ENCODE measurements around the gene AQP12A.
"Not testable (repeated sequence)": the region's sequence is repeated elsewhere in the genome, so short reads cannot be mapped to it uniquely, and the experiment has no call there.

GRCh38 chr2:240699835-240700234 is 8.2 kb downstream of the AQP12A start:
- TF ChIP-seq, protein P1, sequence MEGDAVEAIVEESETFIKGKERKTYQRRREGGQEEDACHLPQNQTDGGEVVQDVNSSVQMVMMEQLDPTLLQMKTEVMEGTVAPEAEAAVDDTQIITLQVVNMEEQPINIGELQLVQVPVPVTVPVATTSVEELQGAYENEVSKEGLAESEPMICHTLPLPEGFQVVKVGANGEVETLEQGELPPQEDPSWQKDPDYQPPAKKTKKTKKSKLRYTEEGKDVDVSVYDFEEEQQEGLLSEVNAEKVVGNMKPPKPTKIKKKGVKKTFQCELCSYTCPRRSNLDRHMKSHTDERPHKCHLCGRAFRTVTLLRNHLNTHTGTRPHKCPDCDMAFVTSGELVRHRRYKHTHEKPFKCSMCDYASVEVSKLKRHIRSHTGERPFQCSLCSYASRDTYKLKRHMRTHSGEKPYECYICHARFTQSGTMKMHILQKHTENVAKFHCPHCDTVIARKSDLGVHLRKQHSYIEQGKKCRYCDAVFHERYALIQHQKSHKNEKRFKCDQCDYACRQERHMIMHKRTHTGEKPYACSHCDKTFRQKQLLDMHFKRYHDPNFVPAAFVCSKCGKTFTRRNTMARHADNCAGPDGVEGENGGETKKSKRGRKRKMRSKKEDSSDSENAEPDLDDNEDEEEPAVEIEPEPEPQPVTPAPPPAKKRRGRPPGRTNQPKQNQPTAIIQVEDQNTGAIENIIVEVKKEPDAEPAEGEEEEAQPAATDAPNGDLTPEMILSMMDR (IDR thresholded peaks at IDR 0.05 in 2 of 3, conservative IDR thresholded peaks at IDR 0.05 in 1 of 3; ENCODE audit: borderline replicate concordance in 1 of 3, insufficient read depth in 1 of 3, low read depth in 2 of 3, low read length in 2 of 3): not testable (repeated sequence)
- not testable (repeated sequence) for TF ChIP-seq POLR2A (IDR thresholded peaks at IDR 0.05; ENCODE audit: borderline replicate concordance, extremely low read depth, insufficient read depth, insufficient read length); RAD21 (IDR thresholded peaks at IDR 0.05; ENCODE audit: low read depth); ELF1 (IDR thresholded peaks at IDR 0.05; ENCODE audit: borderline replicate concordance, low read depth); REST (IDR thresholded peaks at IDR 0.05; ENCODE audit: low read depth); JUND (IDR thresholded peaks at IDR 0.05)
- TF ChIP-seq, protein P2, sequence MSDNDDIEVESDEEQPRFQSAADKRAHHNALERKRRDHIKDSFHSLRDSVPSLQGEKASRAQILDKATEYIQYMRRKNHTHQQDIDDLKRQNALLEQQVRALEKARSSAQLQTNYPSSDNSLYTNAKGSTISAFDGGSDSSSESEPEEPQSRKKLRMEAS (IDR thresholded peaks at IDR 0.05): not testable (repeated sequence)

All from HCT116 (cell line).